HepG2 (cell line): ENCODE measurements around the gene QSOX1. TPM values are rescaled to one million over a fixed set of nuclear protein-coding genes. Genes with fewer than 3 reads are reported as not detected.

Experiments
- ATAC-seq: fragments of 200-7000 bp; cut with Tn5 transposase; 3 replicates; pipeline ENCODE4 v1.9.1; 2020; ENCODE audit warnings: mild to moderate bottlenecking, moderate library complexity
- BruUV-seq: library from RNA; stranded (reverse); fragments of 400-500 nt; replicated peaks from 2 replicates; lab custom pipeline; 2021; lab: Mats Ljungman, UMichigan
- CTCF ChIA-PET: fragments of 300-600 bp; formaldehyde crosslinking; extraction: SDS; loops from one replicate; lab custom pipeline; 2021; ENCODE audit warnings: low total read pairs, inconsistent platforms, low intra/inter-chr PET ratio; lab: Yijun Ruan, JAX
- POLR2A ChIA-PET: fragments of 350-600 bp; sonication (Branson Sonifier 250); formaldehyde crosslinking; loops from one replicate; lab custom pipeline; 2020; ENCODE audit warnings: antibody characterized with exemption, inconsistent platforms; lab: Yijun Ruan, JAX
- DNase-seq: peaks from one replicate; pipeline ENCODE4 v3.0.0-alpha.2; 2015; ENCODE audit warnings: low spot score
- FAIRE-seq: peaks from 3 replicates; lab custom pipeline; 2011; peaks lifted over from hg19 to GRCh38; lab: Jason Lieb, UNC
- H2AFZ ChIP-seq: one replicate; pipeline ENCODE4 v1.6.1; 2011; ENCODE audit warnings: low read length, inconsistent platforms
- H3K27ac ChIP-seq: fragments of 300-600 bp; 3 replicates; pipeline ENCODE4 v1.8.0; 2011; ENCODE audit warnings: mixed run types, mild to moderate bottlenecking, mixed read lengths, low read length, inconsistent platforms; ENCODE audit not compliant: insufficient read depth; ENCODE audit errors: extremely low read length
- H3K27me3 ChIP-seq, 2 experiments: fragments of 200-600 bp in 1 of 2; 2 replicates in 1 of 2; 3 replicates in 1 of 2; pipeline versions ENCODE4 v1.6.0 to v1.8.0; 2011; ENCODE audit warnings: low read length in 2 of 2, mild to moderate bottlenecking in 2 of 2, moderate library complexity in 2 of 2, inconsistent platforms in 1 of 2; ENCODE audit not compliant: insufficient read depth in 2 of 2, control insufficient read depth in 1 of 2
- H3K36me3 ChIP-seq, 2 experiments: fragments of 200-600 bp in 1 of 2; replicated peaks in 1 of 2; 2 replicates in 1 of 2; 3 replicates in 1 of 2; pipeline versions ENCODE4 v1.5.1 to v1.8.0; 2011; ENCODE audit warnings: low read length in 2 of 2, inconsistent platforms in 1 of 2; ENCODE audit not compliant: insufficient read depth in 2 of 2, control insufficient read depth in 1 of 2
- H3K4me1 ChIP-seq: 2 replicates; pipeline ENCODE4 v1.5.1; 2012; ENCODE audit warnings: low read length, inconsistent platforms; ENCODE audit not compliant: insufficient read depth
- H3K4me2 ChIP-seq: 2 replicates; pipeline ENCODE4 v1.6.0; 2011; ENCODE audit warnings: low read depth, low read length, inconsistent platforms
- H3K4me3 ChIP-seq, 3 experiments: fragments of 200-600 bp in 1 of 3; sonication (generic), shearing (Covaris generic) in 1 of 3; replicated peaks in 1 of 3; 2 replicates each; pipeline ENCODE4 v1.5.1; 2011 to 2016; ENCODE audit warnings: low read length in 3 of 3, inconsistent platforms in 2 of 3, low read depth in 2 of 3, mild to moderate bottlenecking in 2 of 3, control low read depth in 1 of 3, mixed read lengths in 1 of 3; ENCODE audit not compliant: insufficient read depth in 1 of 3
- H3K79me2 ChIP-seq: one replicate; pipeline ENCODE4 v1.6.1; 2011; ENCODE audit warnings: low read length, inconsistent platforms; ENCODE audit not compliant: insufficient read depth
- H3K9ac ChIP-seq: 2 replicates; pipeline ENCODE4 v1.6.0; 2011; ENCODE audit warnings: mild to moderate bottlenecking, low read depth, low read length, inconsistent platforms; ENCODE audit not compliant: insufficient read depth
- H3K9me3 ChIP-seq: 2 replicates; pipeline ENCODE4 v1.5.1; 2012; ENCODE audit warnings: mild to moderate bottlenecking, low read length
- H4K20me1 ChIP-seq: 2 replicates; pipeline ENCODE4 v1.6.0; 2011; ENCODE audit warnings: inconsistent platforms, mild to moderate bottlenecking, low read length, moderate library complexity; ENCODE audit not compliant: insufficient read depth
- EHMT2 ChIP-seq: fragments of 200-600 bp; sonication (generic); IDR thresholded peaks from 2 replicates; pipeline ENCODE4 v1.7.0; 2017; ENCODE audit warnings: antibody characterized with exemption, low read depth, low read length, borderline replicate concordance
- ELF3 ChIP-seq: IDR thresholded peaks from 2 replicates; pipeline ENCODE4 v1.6.1; 2016; ENCODE audit warnings: missing genetic modification reagents, missing compliant biosample characterization
- HOXA9 ChIP-seq: sonication (generic); formaldehyde crosslinking; IDR thresholded peaks from 2 replicates; pipeline ENCODE4 v1.8.1; 2022; ENCODE audit warnings: missing genetic modification reagents, mild to moderate bottlenecking, moderate library complexity, borderline replicate concordance
- IRF2 ChIP-seq: IDR thresholded peaks from 2 replicates; pipeline ENCODE4 v1.6.1; 2018; ENCODE audit warnings: missing genetic modification reagents, missing compliant biosample characterization
- NAIF1 ChIP-seq: sonication (generic); formaldehyde crosslinking; IDR thresholded peaks from 2 replicates; pipeline ENCODE4 v1.5.0; 2020; ENCODE audit warnings: mild to moderate bottlenecking, missing genetic modification reagents, borderline replicate concordance
- SAP130 ChIP-seq: IDR thresholded peaks from 2 replicates; pipeline ENCODE4 v1.6.1; 2016; ENCODE audit warnings: low read depth
- SIN3B ChIP-seq: fragments of 150-350 bp; IDR thresholded peaks from 2 replicates; pipeline ENCODE4 v1.6.1; 2014; ENCODE audit warnings: low read length
- SMARCE1 ChIP-seq: fragments of 450-650 bp; IDR thresholded peaks from 2 replicates; pipeline ENCODE4 v1.6.1; 2017; ENCODE audit warnings: borderline replicate concordance
- TAF1 ChIP-seq: sonication (generic); formaldehyde crosslinking; IDR thresholded peaks from 2 replicates; pipeline ENCODE4 v1.4.0; 2020; ENCODE audit warnings: missing genetic modification reagents
- ZNF30 ChIP-seq: sonication (generic); formaldehyde crosslinking; IDR thresholded peaks from 2 replicates; pipeline ENCODE4 v1.5.0; 2020; ENCODE audit warnings: mild to moderate bottlenecking, missing genetic modification reagents
- ZNF510 ChIP-seq: sonication (generic); formaldehyde crosslinking; IDR thresholded peaks from 2 replicates; pipeline ENCODE4 v1.4.0; 2020; ENCODE audit warnings: low read depth, mild to moderate bottlenecking, missing genetic modification reagents
- ZNF652 ChIP-seq: IDR thresholded peaks from 2 replicates; pipeline ENCODE4 v1.6.1; 2016; ENCODE audit warnings: low read depth, borderline replicate concordance
- ZNF768 ChIP-seq: sonication (generic); formaldehyde crosslinking; IDR thresholded peaks from 2 replicates; pipeline ENCODE4 v1.4.0; 2020; ENCODE audit warnings: missing genetic modification reagents
- ZNF792 ChIP-seq: IDR thresholded peaks from 2 replicates; pipeline ENCODE4 v1.6.1; 2016
- WGBS: methylation state at CpG from one replicate; pipeline ENCODE4 v1.1.6; 2017; ENCODE audit warnings: low lambda C conversion rate; 5-methylcytosine and 5-hydroxymethylcytosine counted together
- in situ Hi-C: cut with HindIII; loops from 2 replicates; pipeline ENCODE4 v1.10.0; 2017; ENCODE audit warnings: low pct_unique_long_range_greater_than_20kb; ENCODE audit not compliant: extremely low pct_ligation_motif_present
- intact Hi-C: fragments of 100-400 bp; cut with micrococcal nuclease; formaldehyde crosslinking; loops from one replicate; pipeline ENCODE4 v1.10.0; 2022; ENCODE audit not compliant: unreplicated experiment
- polyA plus RNA-seq, 8 experiments: library from polyadenylated mRNA; depleted of rRNA in 3 of 8; stranded (reverse) in 7 of 8; unstranded in 1 of 8; fragments of >200 nt; fragmentation: Illumina TruSeq in 4 of 8; extraction: Trizol in 4 of 8; gene quantifications; 2 replicates each; pipeline versions ENCODE4 v1.2.1 to v1.2.3, GENCODE V29; 2011 to 2016; ENCODE audit warnings: low read depth in 4 of 8, missing spikeins in 1 of 8, mixed read lengths in 1 of 8; ENCODE audit not compliant: insufficient read depth in 1 of 8
- total RNA-seq, 5 experiments: library from RNA; depleted of rRNA; stranded (reverse); fragments of >200 nt; fragmentation: Illumina TruSeq; extraction: Trizol; gene quantifications; 2 replicates each; pipeline ENCODE4 v1.2.3, GENCODE V29; 2016; ENCODE audit warnings: low read depth in 1 of 5
- TF ChIP-seq, protein P1 (sequence below): sonication (generic); formaldehyde crosslinking; IDR thresholded peaks from 2 replicates; pipeline ENCODE4 v1.4.0; 2020; ENCODE audit warnings: low read depth, mild to moderate bottlenecking, missing genetic modification reagents

The QSOX1 gene
- total and polyA plus RNA-seq, 2 of the 13 experiments (the other 11 are each of a cell fraction or from before 2014, with no cell fraction given), result 6.8 to 40.2 TPM

- H4K20me1 ChIP-seq, result no peaks in the 10 kb centered on the region
- H3K4me1 ChIP-seq, result peaks cover 9% of the 10 kb centered on the region; the same call in 1 of the 2 replicates
- POLR2A ChIA-PET, result no interaction called here
- no peak overlapping the region for H3K4me3 ChIP-seq
- TF ChIP-seq IRF2 (CRISPR knock-in tag), result no peak
- TF ChIP-seq ZNF768 (CRISPR knock-in tag), result no peak
- TF ChIP-seq SIN3B, result no peak
- TF ChIP-seq NAIF1 (CRISPR knock-in tag), result no peak
- TF ChIP-seq, all 625 proteins: peak for 0
- Histone ChIP-seq H2AFZ (no peak overlapping the region), H3K27me3 (no peaks in the 10 kb centered on the region), H3K79me2 (no peaks in the 10 kb centered on the region), H3K4me2 (no peak overlapping the region), H3K9me3 (no peaks in the 10 kb centered on the region), H3K27ac (no peak overlapping the region), H3K36me3 (no peaks in the 10 kb centered on the region), H3K9ac (no peak overlapping the region)
- ATAC-seq, result no peak
- no peak for DNase-seq
- no TSS peak for BruUV-seq
- intact Hi-C loops, result no loop called here
- CTCF ChIA-PET, result interaction anchor here (3.3 kb wide), 1 partner anchor 226 kb away, joined by 24 read pairs; no protein-coding TSS in a partner anchor
- WGBS, result 62% methylated on average over 5 of the region's 5 CpGs
- in situ Hi-C loops, result no loop called here
- FAIRE-seq, result no peak
Measured at GRCh38 chr1:180190091-180190490, 35.4 kb downstream of the QSOX1 start.

- FAIRE-seq (no peak), DNase-seq (no peak), ATAC-seq (no peak)
- Histone ChIP-seq H3K36me3 (no peaks in the 10 kb centered on the region), H3K4me3 (no peak overlapping the region), H3K27me3 (no peaks in the 10 kb centered on the region), H2AFZ (no peak overlapping the region), H3K79me2 (no peaks in the 10 kb centered on the region), H3K27ac (no peak overlapping the region)
- whole genome bisulfite sequencing, result 95% methylated on average over 7 of the region's 7 CpGs
- POLR2A ChIA-PET, result no interaction called here
- CTCF ChIA-PET, result no interaction called here
- BruUV-seq, result no TSS peak
- in situ Hi-C loops, result no loop called here
- TF ChIP-seq EHMT2 (no peak), ZNF510 (CRISPR knock-in tag) (no peak), ZNF652 (no peak), SAP130 (CRISPR knock-in tag) (no peak), SMARCE1 (no peak), TAF1 (CRISPR knock-in tag) (no peak), ZNF792 (CRISPR knock-in tag) (no peak), ZNF30 (CRISPR knock-in tag) (no peak), HOXA9 (CRISPR knock-in tag) (no peak), ELF3 (CRISPR knock-in tag) (no peak)
- TF ChIP-seq, protein P1, sequence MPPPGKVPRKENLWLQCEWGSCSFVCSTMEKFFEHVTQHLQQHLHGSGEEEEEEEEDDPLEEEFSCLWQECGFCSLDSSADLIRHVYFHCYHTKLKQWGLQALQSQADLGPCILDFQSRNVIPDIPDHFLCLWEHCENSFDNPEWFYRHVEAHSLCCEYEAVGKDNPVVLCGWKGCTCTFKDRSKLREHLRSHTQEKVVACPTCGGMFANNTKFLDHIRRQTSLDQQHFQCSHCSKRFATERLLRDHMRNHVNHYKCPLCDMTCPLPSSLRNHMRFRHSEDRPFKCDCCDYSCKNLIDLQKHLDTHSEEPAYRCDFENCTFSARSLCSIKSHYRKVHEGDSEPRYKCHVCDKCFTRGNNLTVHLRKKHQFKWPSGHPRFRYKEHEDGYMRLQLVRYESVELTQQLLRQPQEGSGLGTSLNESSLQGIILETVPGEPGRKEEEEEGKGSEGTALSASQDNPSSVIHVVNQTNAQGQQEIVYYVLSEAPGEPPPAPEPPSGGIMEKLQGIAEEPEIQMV (CRISPR knock-in tag), result no peak
- TF ChIP-seq, all 625 proteins: peak for 0
- Histone ChIP-seq H3K4me1 (peaks cover 9% of the 10 kb centered on the region; the same call in 1 of the 2 replicates), H3K9ac (no peak overlapping the region), H3K9me3 (no peaks in the 10 kb centered on the region), H3K4me2 (no peak overlapping the region), H4K20me1 (no peaks in the 10 kb centered on the region)
- intact Hi-C loops, result no loop called here
Measured at GRCh38 chr1:180192172-180192571, 37.5 kb downstream of the QSOX1 start.
